ENCODE measurements around the gene ZNRF1. TPM values are rescaled to one million over a fixed set of nuclear protein-coding genes. Genes with fewer than 3 reads are reported as not detected.

Gene ZNRF1
- total and polyA plus RNA-seq, 2 of the 8 experiments (the other 6 are each of a cell fraction or from before 2014, with no cell fraction given): 33.5 to 52.9 TPM

- Histone ChIP-seq H3K36me3 (ENCODE audit: control insufficient read depth in 2 of 4, insufficient read depth in 4 of 4, low read length in 3 of 4) (no peaks in the 10 kb centered on the region), H2BK20ac (ENCODE audit: low read length) (no peak overlapping the region), H2AK5ac (ENCODE audit: low read depth, low read length) (no peak overlapping the region), H3K4me1 (replicated peaks in 1 of 4; ENCODE audit: control insufficient read depth in 3 of 4, insufficient read depth in 4 of 4, low read length in 3 of 4) (peaks cover 0 to 10% (median 1%) of the 10 kb centered on the region in 4 experiments; a peak in 4 of 7 replicates), H2BK15ac (ENCODE audit: low read length) (no peak overlapping the region), H3K9ac (replicated peaks in 1 of 4; ENCODE audit: extremely low read depth in 1 of 4, low read depth in 3 of 4, low read length in 3 of 4) (no peak overlapping the region), H4K20me1 (replicated peaks in 1 of 2; ENCODE audit: control insufficient read depth in 1 of 2, insufficient read depth in 2 of 2, low read length in 2 of 2) (peaks cover 0 to 5% of the 10 kb centered on the region in 2 experiments), H2BK5ac (ENCODE audit: low read depth, low read length) (no peak overlapping the region), H2BK120ac (replicated peaks; ENCODE audit: low read depth, low read length) (no peak overlapping the region), H3K79me1 (ENCODE audit: low read depth, low read length) (peaks cover 10% of the 10 kb centered on the region), H3K4me3 (ENCODE audit: extremely low read depth in 1 of 4, insufficient read depth in 2 of 4, low read depth in 3 of 4, low read length in 4 of 4) (no peak overlapping the region), H2AFZ (ENCODE audit: low read length) (no peak overlapping the region), H3K14ac (ENCODE audit: insufficient read length) (no peak overlapping the region), H3K23me2 (ENCODE audit: low read depth, low read length) (no peaks in the 10 kb centered on the region), H3K79me2 (ENCODE audit: control insufficient read depth in 1 of 2, insufficient read depth in 2 of 2, low read length in 2 of 2) (peaks cover 17 to 84% of the 10 kb centered on the region in 2 experiments), H3K4me2 (ENCODE audit: insufficient read depth in 1 of 2, low read depth in 2 of 2, low read length in 2 of 2) (no peak overlapping the region), H3K4ac (replicated peaks; ENCODE audit: insufficient read length, low read depth, low read length) (no peak overlapping the region), H3K56ac (replicated peaks; ENCODE audit: insufficient read length, low read depth, low read length) (no peak overlapping the region), H3K27ac (ENCODE audit: low read depth, low read length) (no peak overlapping the region), H4K5ac (ENCODE audit: insufficient read length, low read depth, low read length) (no peak overlapping the region), H4K8ac (ENCODE audit: extremely low read depth, insufficient read depth, low read length) (no peak overlapping the region), H2BK12ac (ENCODE audit: low read depth, low read length) (no peak overlapping the region), H4K91ac (replicated peaks; ENCODE audit: insufficient read length, low read length) (no peak overlapping the region), H3K27me3 (replicated peaks in 1 of 4; ENCODE audit: control insufficient read depth in 3 of 4, extremely low read depth in 1 of 4, insufficient read depth in 3 of 4, low read length in 3 of 4) (no peaks in the 10 kb centered on the region), H3K18ac (ENCODE audit: extremely low read depth, low read length) (no peak overlapping the region), H3K23ac (ENCODE audit: insufficient read length) (no peak overlapping the region), H3K9me3 (ENCODE audit: insufficient read depth in 2 of 2, low read depth in 1 of 2, low read length in 1 of 2) (no peaks in the 10 kb centered on the region)
- CTCF ChIA-PET (ENCODE audit: partially characterized antibody): interaction anchor here (1.2 kb wide), 1 partner anchor 10 kb away, joined by 4 read pairs; no protein-coding TSS in a partner anchor
- DNase-seq (ENCODE audit: low read depth in 1 of 2, low spot score in 2 of 2) (no peak), FAIRE-seq (no peak)
- POLR2A ChIA-PET (ENCODE audit: partially characterized antibody): no interaction called here
- 93% methylated on average over 4 of the region's 4 CpGs; no CpG with 5 or more reads in 1 of the 2 experiments for WGBS, 2 experiments (ENCODE audit: extremely low coverage in 1 of 2, insufficient coverage in 1 of 2, insufficient read length in 1 of 2, insufficient replicate concordance in 2 of 2, low coverage in 1 of 2, low lambda C conversion rate in 2 of 2, missing lambda C conversion rate in 1 of 2)
- TF ChIP-seq SAP30 (IDR thresholded peaks at IDR 0.05; ENCODE audit: insufficient read depth, insufficient replicate concordance, low read length): no peak
- TF ChIP-seq CBX8 (IDR thresholded peaks at IDR 0.05; ENCODE audit: borderline replicate concordance, low read depth, low read length): no peak
- no peak for TF ChIP-seq EZH2 (IDR thresholded peaks at IDR 0.05; ENCODE audit: low read depth, low read length, severe bottlenecking)
- no peak for TF ChIP-seq CHD1 (IDR thresholded peaks at IDR 0.05; ENCODE audit: low read depth, low read length)
- no peak for TF ChIP-seq MAFK (IDR thresholded peaks at IDR 0.05; ENCODE audit: low read depth, low read length)
- TF ChIP-seq NANOG (IDR thresholded peaks at IDR 0.05; ENCODE audit: insufficient read depth, low read depth, low read length, poor library complexity, severe bottlenecking): no peak
- no peak for TF ChIP-seq JUND (IDR thresholded peaks at IDR 0.05; ENCODE audit: low read length)
- no peak for TF ChIP-seq EP300 (IDR thresholded peaks at IDR 0.05; ENCODE audit: borderline replicate concordance in 1 of 2, low read depth in 2 of 2, low read length in 2 of 2)
- TF ChIP-seq SP2 (IDR thresholded peaks at IDR 0.05; ENCODE audit: low read length): no peak
- TF ChIP-seq HDAC2 (IDR thresholded peaks at IDR 0.05; ENCODE audit: borderline replicate concordance in 1 of 2, low read depth in 2 of 2, low read length in 2 of 2): no peak
- no peak for TF ChIP-seq SP1 (IDR thresholded peaks at IDR 0.05; ENCODE audit: low read depth, low read length)
- no peak for TF ChIP-seq RBBP5 (IDR thresholded peaks at IDR 0.05; ENCODE audit: borderline replicate concordance, low read depth, low read length)
- TF ChIP-seq CTBP2 (IDR thresholded peaks at IDR 0.05; ENCODE audit: borderline replicate concordance, insufficient read depth, insufficient read length, low read length): no peak
- no peak for TF ChIP-seq JUN (IDR thresholded peaks at IDR 0.05; ENCODE audit: low read depth, low read length)
Observed at GRCh38 chr16:75048054-75048453, 49.2 kb downstream of the ZNRF1 start.

All from H1 (cell line).